HL-60 (cell line): ENCODE results near the gene PC.

Experiments
- DNase-seq, 2 experiments: peaks; one replicate each; pipeline ENCODE4 v3.0.0-alpha.2; 2010 to 2020; ENCODE audit warnings: low read depth in 1 of 2, low spot score in 1 of 2
- H3K27ac ChIP-seq: fragments of 250-450 bp; sonication (Bioruptor Pico); replicated peaks from 2 replicates; pipeline ENCODE4 v1.5.1; 2020; ENCODE audit warnings: mild to moderate bottlenecking, moderate library complexity
- H3K27me3 ChIP-seq: fragments of 250-450 bp; sonication (Bioruptor Pico); 2 replicates; pipeline ENCODE4 v1.5.1; 2021; ENCODE audit warnings: mild to moderate bottlenecking, moderate library complexity; ENCODE audit not compliant: insufficient read depth, poor library complexity, severe bottlenecking
- H3K4me3 ChIP-seq: replicated peaks from 2 replicates; pipeline ENCODE4 v1.5.1; 2011; ENCODE audit warnings: mild to moderate bottlenecking, control low read depth, low read length; ENCODE audit not compliant: insufficient read depth
- GABPA ChIP-seq: IDR thresholded peaks from 2 replicates; pipeline ENCODE4 v1.6.1; 2012; ENCODE audit warnings: low read depth
- POLR2AphosphoS5 ChIP-seq: IDR thresholded peaks from 2 replicates; pipeline ENCODE4 v1.6.1; 2012; ENCODE audit warnings: low read depth
- SPI1 ChIP-seq: IDR thresholded peaks from 2 replicates; pipeline ENCODE4 v1.6.1; 2012; ENCODE audit warnings: low read depth, mild to moderate bottlenecking, borderline replicate concordance
- TF ChIP-seq, protein P1 (sequence below): IDR thresholded peaks from 2 replicates; pipeline ENCODE4 v1.6.1; 2012; ENCODE audit warnings: low read depth; ENCODE audit not compliant: insufficient replicate concordance
- TF ChIP-seq, protein P2 (sequence below): IDR thresholded peaks from one replicate; pipeline ENCODE4 v1.5.1; 2011; ENCODE audit warnings: low read length, control low read depth, inconsistent platforms; ENCODE audit not compliant: insufficient read depth

PC gene

DNA sequence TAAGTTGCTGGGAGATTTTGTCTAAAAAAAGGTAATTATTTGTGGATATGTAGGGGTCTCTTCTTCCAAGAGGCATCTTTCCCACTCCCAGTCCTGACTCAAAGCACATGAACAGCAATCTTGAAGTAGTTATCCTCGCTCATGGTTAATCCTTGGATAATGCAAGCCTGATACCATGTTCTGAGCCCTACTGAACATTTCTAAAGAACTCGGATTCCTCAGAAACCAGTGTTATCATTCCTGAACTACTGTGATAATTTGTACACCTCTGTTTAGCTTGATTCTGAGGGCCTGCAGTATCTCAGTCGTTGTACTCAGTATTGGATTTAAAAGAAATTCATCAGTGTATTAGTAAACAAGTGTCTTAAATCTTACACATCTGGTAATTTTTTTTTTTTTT lies 137.3 kb downstream of the PC start:
- TF ChIP-seq POLR2AphosphoS5 (no peak), SPI1 (no peak), GABPA (no peak)
- TF ChIP-seq, protein P1, sequence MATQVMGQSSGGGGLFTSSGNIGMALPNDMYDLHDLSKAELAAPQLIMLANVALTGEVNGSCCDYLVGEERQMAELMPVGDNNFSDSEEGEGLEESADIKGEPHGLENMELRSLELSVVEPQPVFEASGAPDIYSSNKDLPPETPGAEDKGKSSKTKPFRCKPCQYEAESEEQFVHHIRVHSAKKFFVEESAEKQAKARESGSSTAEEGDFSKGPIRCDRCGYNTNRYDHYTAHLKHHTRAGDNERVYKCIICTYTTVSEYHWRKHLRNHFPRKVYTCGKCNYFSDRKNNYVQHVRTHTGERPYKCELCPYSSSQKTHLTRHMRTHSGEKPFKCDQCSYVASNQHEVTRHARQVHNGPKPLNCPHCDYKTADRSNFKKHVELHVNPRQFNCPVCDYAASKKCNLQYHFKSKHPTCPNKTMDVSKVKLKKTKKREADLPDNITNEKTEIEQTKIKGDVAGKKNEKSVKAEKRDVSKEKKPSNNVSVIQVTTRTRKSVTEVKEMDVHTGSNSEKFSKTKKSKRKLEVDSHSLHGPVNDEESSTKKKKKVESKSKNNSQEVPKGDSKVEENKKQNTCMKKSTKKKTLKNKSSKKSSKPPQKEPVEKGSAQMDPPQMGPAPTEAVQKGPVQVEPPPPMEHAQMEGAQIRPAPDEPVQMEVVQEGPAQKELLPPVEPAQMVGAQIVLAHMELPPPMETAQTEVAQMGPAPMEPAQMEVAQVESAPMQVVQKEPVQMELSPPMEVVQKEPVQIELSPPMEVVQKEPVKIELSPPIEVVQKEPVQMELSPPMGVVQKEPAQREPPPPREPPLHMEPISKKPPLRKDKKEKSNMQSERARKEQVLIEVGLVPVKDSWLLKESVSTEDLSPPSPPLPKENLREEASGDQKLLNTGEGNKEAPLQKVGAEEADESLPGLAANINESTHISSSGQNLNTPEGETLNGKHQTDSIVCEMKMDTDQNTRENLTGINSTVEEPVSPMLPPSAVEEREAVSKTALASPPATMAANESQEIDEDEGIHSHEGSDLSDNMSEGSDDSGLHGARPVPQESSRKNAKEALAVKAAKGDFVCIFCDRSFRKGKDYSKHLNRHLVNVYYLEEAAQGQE = no peak
- TF ChIP-seq, protein P2, sequence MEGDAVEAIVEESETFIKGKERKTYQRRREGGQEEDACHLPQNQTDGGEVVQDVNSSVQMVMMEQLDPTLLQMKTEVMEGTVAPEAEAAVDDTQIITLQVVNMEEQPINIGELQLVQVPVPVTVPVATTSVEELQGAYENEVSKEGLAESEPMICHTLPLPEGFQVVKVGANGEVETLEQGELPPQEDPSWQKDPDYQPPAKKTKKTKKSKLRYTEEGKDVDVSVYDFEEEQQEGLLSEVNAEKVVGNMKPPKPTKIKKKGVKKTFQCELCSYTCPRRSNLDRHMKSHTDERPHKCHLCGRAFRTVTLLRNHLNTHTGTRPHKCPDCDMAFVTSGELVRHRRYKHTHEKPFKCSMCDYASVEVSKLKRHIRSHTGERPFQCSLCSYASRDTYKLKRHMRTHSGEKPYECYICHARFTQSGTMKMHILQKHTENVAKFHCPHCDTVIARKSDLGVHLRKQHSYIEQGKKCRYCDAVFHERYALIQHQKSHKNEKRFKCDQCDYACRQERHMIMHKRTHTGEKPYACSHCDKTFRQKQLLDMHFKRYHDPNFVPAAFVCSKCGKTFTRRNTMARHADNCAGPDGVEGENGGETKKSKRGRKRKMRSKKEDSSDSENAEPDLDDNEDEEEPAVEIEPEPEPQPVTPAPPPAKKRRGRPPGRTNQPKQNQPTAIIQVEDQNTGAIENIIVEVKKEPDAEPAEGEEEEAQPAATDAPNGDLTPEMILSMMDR = no peak
- H3K27me3 ChIP-seq = no peaks in the 10 kb centered on the region
- no peak for DNase-seq
- H3K4me3 ChIP-seq = no peak overlapping the region
- no peak overlapping the region for H3K27ac ChIP-seq

DNA sequence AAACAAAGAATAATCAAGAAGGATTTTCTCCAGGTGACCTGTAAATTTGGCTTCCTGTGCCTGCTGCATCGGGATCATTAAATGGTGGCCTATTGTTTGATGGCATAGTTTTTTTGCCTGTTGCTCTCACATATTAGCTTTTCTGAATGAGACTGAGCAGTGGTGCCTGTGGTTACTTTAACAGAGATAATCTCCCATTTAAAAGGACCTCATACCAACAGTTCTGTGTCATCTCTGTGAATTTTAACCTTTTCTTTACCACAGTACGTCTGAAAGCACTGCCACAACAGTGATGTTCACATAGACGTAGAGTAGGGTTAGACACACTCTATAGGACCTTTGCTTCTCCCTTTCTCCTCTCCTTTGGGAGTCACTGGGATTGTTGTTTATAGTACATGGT lies 137.8 kb downstream of the PC start:
- Histone ChIP-seq H3K4me3 (no peak overlapping the region), H3K27ac (no peak overlapping the region), H3K27me3 (no peaks in the 10 kb centered on the region)
- DNase-seq = no peak
- TF ChIP-seq GABPA (no peak), POLR2AphosphoS5 (no peak), SPI1 (no peak)
- TF ChIP-seq, protein P1 = no peak
- TF ChIP-seq, protein P2 = no peak

DNA sequence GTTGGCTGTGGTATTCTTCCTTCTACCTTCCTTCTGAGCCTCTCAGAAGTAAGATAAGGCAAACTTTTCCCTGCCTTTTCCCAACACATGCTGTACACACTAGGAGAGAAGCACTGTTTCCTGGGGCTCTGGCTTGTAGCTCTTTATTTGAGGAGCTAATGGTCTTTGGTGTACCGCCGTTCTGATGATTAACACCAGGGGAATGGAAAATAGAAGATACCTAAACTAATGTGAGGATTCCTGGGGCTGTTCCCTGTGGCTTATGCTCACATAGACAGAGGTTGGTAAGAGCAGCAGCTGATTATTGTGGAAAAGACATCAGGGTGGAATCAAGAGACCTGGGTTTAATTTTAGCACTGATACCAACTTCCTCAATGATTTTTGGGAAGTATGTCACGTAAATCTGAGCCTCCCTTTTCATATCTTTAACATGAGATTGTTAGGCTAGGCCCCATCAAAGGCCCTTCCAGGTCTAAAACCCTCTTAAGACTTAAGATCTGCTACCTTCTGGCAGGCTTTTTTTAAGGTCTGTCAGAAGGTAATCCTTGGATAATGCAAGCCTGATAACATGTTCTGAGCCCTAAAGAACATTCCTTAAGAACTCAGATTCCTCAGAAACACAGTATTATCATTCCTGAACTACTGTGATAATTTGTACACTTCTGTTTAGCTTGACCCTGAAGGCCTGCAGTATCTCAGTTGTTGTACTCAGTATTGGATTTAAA lies 139.8 kb downstream of the PC start:
- H3K4me3 ChIP-seq = no peak overlapping the region
- TF ChIP-seq, protein P2 = no peak
- TF ChIP-seq SPI1 = no peak
- no peak for TF ChIP-seq POLR2AphosphoS5
- TF ChIP-seq, protein P1 = no peak
- no peak for TF ChIP-seq GABPA
- no peak overlapping the region for H3K27ac ChIP-seq
- DNase-seq = no peak
- no peaks in the 10 kb centered on the region for H3K27me3 ChIP-seq
